A673 (cell line): ENCODE measurements around the gene TMOD2.

ENCODE experiments used
- EZH2 ChIP-seq: fragments of 200-600 bp; sonication (generic); IDR thresholded peaks from 2 replicates; pipeline ENCODE4 v1.6.1; 2017; ENCODE audit warnings: borderline replicate concordance, low read depth, mild to moderate bottlenecking, mixed read lengths, antibody characterized with exemption, low read length; ENCODE audit not compliant: poor library complexity, severe bottlenecking
- TF ChIP-seq, protein P1 (sequence below): fragments of 300-800, 200-600 bp; sonication (generic); conservative IDR thresholded peaks from 2 replicates; pipeline ENCODE4 v1.5.1; 2017; ENCODE audit warnings: low read depth, mild to moderate bottlenecking, antibody characterized with exemption, low read length, moderate library complexity, mixed read lengths

DNA sequence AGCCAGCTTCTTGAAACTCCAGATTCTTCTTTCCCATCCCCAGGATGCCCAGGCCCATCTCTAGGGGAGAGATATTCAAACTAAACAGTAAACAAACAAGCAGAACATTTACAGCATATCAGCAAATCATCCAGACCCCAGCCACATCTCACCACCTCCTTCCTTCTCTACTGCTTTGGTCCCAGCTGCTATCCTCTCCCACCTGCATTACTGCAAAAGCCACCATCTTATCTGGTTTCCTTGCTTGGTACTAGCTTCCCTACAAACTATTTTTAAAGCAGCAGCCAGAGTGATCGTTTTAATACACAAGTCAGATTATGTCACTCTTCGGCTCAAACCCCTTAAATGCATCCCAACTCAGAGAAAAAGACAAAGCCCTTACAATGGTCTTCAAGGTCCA lies 18.8 kb upstream of the TMOD2 start:
- no peak for TF ChIP-seq EZH2
- TF ChIP-seq, protein P1, sequence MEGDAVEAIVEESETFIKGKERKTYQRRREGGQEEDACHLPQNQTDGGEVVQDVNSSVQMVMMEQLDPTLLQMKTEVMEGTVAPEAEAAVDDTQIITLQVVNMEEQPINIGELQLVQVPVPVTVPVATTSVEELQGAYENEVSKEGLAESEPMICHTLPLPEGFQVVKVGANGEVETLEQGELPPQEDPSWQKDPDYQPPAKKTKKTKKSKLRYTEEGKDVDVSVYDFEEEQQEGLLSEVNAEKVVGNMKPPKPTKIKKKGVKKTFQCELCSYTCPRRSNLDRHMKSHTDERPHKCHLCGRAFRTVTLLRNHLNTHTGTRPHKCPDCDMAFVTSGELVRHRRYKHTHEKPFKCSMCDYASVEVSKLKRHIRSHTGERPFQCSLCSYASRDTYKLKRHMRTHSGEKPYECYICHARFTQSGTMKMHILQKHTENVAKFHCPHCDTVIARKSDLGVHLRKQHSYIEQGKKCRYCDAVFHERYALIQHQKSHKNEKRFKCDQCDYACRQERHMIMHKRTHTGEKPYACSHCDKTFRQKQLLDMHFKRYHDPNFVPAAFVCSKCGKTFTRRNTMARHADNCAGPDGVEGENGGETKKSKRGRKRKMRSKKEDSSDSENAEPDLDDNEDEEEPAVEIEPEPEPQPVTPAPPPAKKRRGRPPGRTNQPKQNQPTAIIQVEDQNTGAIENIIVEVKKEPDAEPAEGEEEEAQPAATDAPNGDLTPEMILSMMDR, result no peak
